Muscle layer of colon (tissue), 2 donors: ENCODE data around the gene FBLN1.

Source experiments
- H3K27ac ChIP-seq: one replicate; pipeline ENCODE4 v1.7.0; 2013; ENCODE audit warnings: low read depth, mild to moderate bottlenecking, low read length, moderate library complexity
- H3K27me3 ChIP-seq, 2 donors: one replicate each; pipeline ENCODE4 v1.7.0; 2013; ENCODE audit warnings: low read length in 2 of 2, mild to moderate bottlenecking in 2 of 2; ENCODE audit not compliant: insufficient read depth in 2 of 2, control insufficient read depth in 1 of 2
- H3K36me3 ChIP-seq: one replicate; pipeline ENCODE4 v1.7.0; 2013; ENCODE audit warnings: mild to moderate bottlenecking, low read length; ENCODE audit not compliant: insufficient read depth
- H3K4me1 ChIP-seq: one replicate; pipeline ENCODE4 v1.7.0; 2013; ENCODE audit warnings: mild to moderate bottlenecking, low read length; ENCODE audit not compliant: insufficient read depth
- H3K4me3 ChIP-seq, 2 donors: one replicate each; pipeline ENCODE4 v1.7.0; 2013; ENCODE audit warnings: low read length in 2 of 2, low read depth in 1 of 2, mild to moderate bottlenecking in 1 of 2, moderate library complexity in 1 of 2
- H3K9ac ChIP-seq: one replicate; pipeline ENCODE4 v1.7.0; 2013; ENCODE audit warnings: low read length
- H3K9me3 ChIP-seq: one replicate; pipeline ENCODE4 v1.7.0; 2013; ENCODE audit warnings: mild to moderate bottlenecking, low read length
- donor health status: abdominal sarcoma.
- donor health status: Adenocarcinoma of cecum.

FBLN1 gene

GRCh38 chr22:45543243-45543642 lies 40.6 kb downstream of the FBLN1 start:
- Histone ChIP-seq H3K4me1 (peaks cover 8% of the 10 kb centered on the region), H3K27me3 (no peaks in the 10 kb centered on the region), H3K9ac (no peak overlapping the region), H3K36me3 (no peaks in the 10 kb centered on the region), H3K9me3 (no peaks in the 10 kb centered on the region), H3K27ac (no peak overlapping the region), H3K4me3 (no peak overlapping the region)

- Histone ChIP-seq H3K27ac (no peak overlapping the region), H3K4me1 (peaks cover 17% of the 10 kb centered on the region), H3K36me3 (no peaks in the 10 kb centered on the region), H3K9ac (no peak overlapping the region), H3K4me3 (no peak overlapping the region), H3K9me3 (no peaks in the 10 kb centered on the region), H3K27me3 (no peaks in the 10 kb centered on the region)
Observed at GRCh38 chr22:45544588-45545170, 42.0 kb downstream of the FBLN1 start.

- H3K9ac ChIP-seq, result no peak overlapping the region
- H3K9me3 ChIP-seq, result no peaks in the 10 kb centered on the region
- H3K27ac ChIP-seq, result no peak overlapping the region
- H3K4me3 ChIP-seq, result no peak overlapping the region
- peaks cover 5% of the 10 kb centered on the region for H3K36me3 ChIP-seq
- H3K4me1 ChIP-seq, result peaks cover 34% of the 10 kb centered on the region
- H3K27me3 ChIP-seq, result no peaks in the 10 kb centered on the region
Observed at GRCh38 chr22:45546333-45547015, 43.8 kb downstream of the FBLN1 start.

DNA sequence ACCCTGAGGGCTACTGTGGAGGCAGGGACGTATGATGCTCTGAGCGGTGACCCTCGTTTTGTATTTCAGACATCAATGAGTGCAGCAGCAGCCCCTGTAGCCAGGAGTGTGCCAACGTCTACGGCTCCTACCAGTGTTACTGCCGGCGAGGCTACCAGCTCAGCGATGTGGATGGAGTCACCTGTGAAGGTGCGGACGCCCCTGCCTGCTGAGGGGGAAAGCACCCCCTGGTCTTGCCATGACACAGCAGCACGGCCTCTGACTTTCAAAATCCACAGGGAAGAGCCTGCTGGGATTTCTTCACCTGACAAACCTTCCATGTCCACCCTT lies 44.3 kb downstream of the FBLN1 start:
- H3K4me3 ChIP-seq, result no peak overlapping the region
- H3K27me3 ChIP-seq, result no peaks in the 10 kb centered on the region
- H3K9me3 ChIP-seq, result no peaks in the 10 kb centered on the region
- peaks cover 39% of the 10 kb centered on the region for H3K4me1 ChIP-seq
- no peak overlapping the region for H3K27ac ChIP-seq
- no peak overlapping the region for H3K9ac ChIP-seq
- peaks cover 5% of the 10 kb centered on the region for H3K36me3 ChIP-seq

DNA sequence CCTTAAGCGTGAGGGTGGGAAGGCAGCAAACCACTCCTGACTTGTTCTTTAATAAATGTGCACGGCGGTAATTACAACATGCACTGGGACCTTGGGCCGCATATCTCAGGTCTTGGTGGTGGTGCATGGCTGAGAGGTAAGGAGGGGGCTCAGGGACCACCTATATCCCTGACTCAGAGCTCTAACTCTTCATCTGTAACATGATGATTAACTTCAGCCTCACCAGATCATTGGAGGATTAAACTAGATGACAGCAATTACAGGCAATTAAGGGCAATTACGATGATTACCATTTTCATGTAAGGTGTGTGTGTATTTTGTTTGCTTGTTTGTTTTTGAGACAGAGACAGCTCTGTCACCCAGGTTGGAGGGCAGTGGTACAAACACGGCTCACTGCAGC lies 45.0 kb downstream of the FBLN1 start:
- no peaks in the 10 kb centered on the region for H3K9me3 ChIP-seq
- no peak overlapping the region for H3K9ac ChIP-seq
- no peak overlapping the region for H3K27ac ChIP-seq
- peaks cover 5% of the 10 kb centered on the region for H3K36me3 ChIP-seq
- no peaks in the 10 kb centered on the region for H3K27me3 ChIP-seq
- peaks cover 45% of the 10 kb centered on the region for H3K4me1 ChIP-seq
- no peak overlapping the region for H3K4me3 ChIP-seq

- Histone ChIP-seq H3K4me1 (peaks cover 52% of the 10 kb centered on the region), H3K27me3 (no peaks in the 10 kb centered on the region), H3K27ac (peak overlapping the region; percentile 65), H3K4me3 (no peak overlapping the region), H3K36me3 (peaks cover 5% of the 10 kb centered on the region), H3K9ac (no peak overlapping the region), H3K9me3 (no peaks in the 10 kb centered on the region)
Observed at GRCh38 chr22:45548247-45548840, 45.7 kb downstream of the FBLN1 start.

GRCh38 chr22:45548991-45549761 lies 46.5 kb downstream of the FBLN1 start:
- Histone ChIP-seq H3K36me3 (peaks cover 5% of the 10 kb centered on the region), H3K4me3 (peak overlapping the region in 1 of 2 donors; percentile 18)

DNA sequence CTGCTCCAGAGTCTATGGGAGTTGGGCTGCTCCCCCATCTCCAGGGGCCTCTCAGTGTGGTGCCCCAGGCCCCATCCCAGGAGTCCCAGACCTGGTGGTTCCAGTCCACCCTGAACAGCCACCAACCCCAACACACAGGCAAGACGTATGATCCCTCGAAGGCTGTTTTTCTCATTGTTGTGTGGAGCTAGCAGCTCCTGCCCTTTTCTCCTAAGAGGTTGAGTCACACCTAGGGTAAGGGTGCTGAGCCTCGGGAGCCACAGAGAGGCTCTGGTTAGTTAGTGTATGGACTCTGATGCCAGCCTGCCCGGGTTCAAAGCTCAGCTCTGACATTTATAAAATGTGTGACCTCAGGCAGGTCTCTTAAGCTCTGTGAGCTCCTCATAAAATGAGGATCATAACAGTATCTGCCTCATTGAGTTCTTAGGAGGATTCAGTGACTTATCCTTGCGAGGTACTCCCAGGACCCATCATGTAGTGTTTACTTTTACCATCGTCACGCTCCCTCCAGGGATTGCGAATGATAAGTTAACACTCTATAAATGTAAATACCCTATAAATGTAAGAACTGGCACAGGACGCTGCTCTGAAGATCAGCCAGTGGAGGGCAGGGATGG lies 47.2 kb downstream of the FBLN1 start:
- H3K9me3 ChIP-seq, result no peaks in the 10 kb centered on the region
- no peaks in the 10 kb centered on the region for H3K27me3 ChIP-seq
- H3K36me3 ChIP-seq, result peaks cover 5% of the 10 kb centered on the region
- H3K27ac ChIP-seq, result peak overlapping the region; percentile 65
- peak overlapping the region in 1 of 2 donors; percentile 4 for H3K4me3 ChIP-seq
- no peak overlapping the region for H3K9ac ChIP-seq
- H3K4me1 ChIP-seq, result peaks cover 65% of the 10 kb centered on the region

More at GRCh38 chr22:45548991-45549761, 46.5 kb downstream of the FBLN1 start:
- no peaks in the 10 kb centered on the region for H3K9me3 ChIP-seq
- peak overlapping the region; percentile 65 for H3K27ac ChIP-seq
- no peak overlapping the region for H3K9ac ChIP-seq
- peaks cover 60% of the 10 kb centered on the region for H3K4me1 ChIP-seq
- H3K27me3 ChIP-seq, result no peaks in the 10 kb centered on the region

GRCh38 chr22:45550416-45550815 lies 47.7 kb downstream of the FBLN1 start:
- H3K4me1 ChIP-seq, result peaks cover 65% of the 10 kb centered on the region
- H3K36me3 ChIP-seq, result peaks cover 5% of the 10 kb centered on the region
- H3K27ac ChIP-seq, result peak overlapping the region; percentile 65
- no peaks in the 10 kb centered on the region for H3K27me3 ChIP-seq
- peak overlapping the region in 1 of 2 donors; percentile 4 for H3K4me3 ChIP-seq
- no peaks in the 10 kb centered on the region for H3K9me3 ChIP-seq
- no peak overlapping the region for H3K9ac ChIP-seq

GRCh38 chr22:45550891-45551290 lies 48.2 kb downstream of the FBLN1 start:
- no peaks in the 10 kb centered on the region for H3K27me3 ChIP-seq
- H3K4me3 ChIP-seq, result no peak overlapping the region
- no peaks in the 10 kb centered on the region for H3K9me3 ChIP-seq
- H3K9ac ChIP-seq, result no peak overlapping the region
- H3K27ac ChIP-seq, result peak overlapping the region; percentile 29
- peaks cover 65% of the 10 kb centered on the region for H3K4me1 ChIP-seq
- peaks cover 5% of the 10 kb centered on the region for H3K36me3 ChIP-seq
